ENCODE measurements around the gene UBE2O. TPM values are rescaled to one million over a fixed set of nuclear protein-coding genes. Genes with fewer than 3 reads are reported as not detected.

Gene UBE2O
- total RNA-seq, 6 donors from 2014 or later: 20.5 to 55.5 (median 27.7) TPM

- ATAC-seq (ENCODE audit: low FRiP score in 2 of 2) (no peak), DNase-seq (no peak)
- H3K36me3 ChIP-seq: peaks cover 0 to 2% (median 0%) of the 10 kb centered on the region in 4 donors
- no peak overlapping the region for H3K4me3 ChIP-seq
- no peaks in the 10 kb centered on the region for H3K9me3 ChIP-seq
- no peaks in the 10 kb centered on the region for H3K27me3 ChIP-seq
- H3K4me1 ChIP-seq: peaks cover 0 to 23% (median 17%) of the 10 kb centered on the region in 4 donors
- peak in 3 of 6 experiments; percentile 13 to 40 (median 28) for TF ChIP-seq CTCF (IDR thresholded peaks at IDR 0.05)
- no peak for TF ChIP-seq POLR2A (IDR thresholded peaks at IDR 0.05)
- no peak for TF ChIP-seq EP300 (IDR thresholded peaks at IDR 0.05)
- TF ChIP-seq POLR2AphosphoS5 (IDR thresholded peaks at IDR 0.05): no peak
- 81 to 84% methylated on average over 3 of the region's 3 CpGs for WGBS, 2 donors
- no peak overlapping the region for H3K27ac ChIP-seq
Measured at GRCh38 chr17:76432712-76433336, 20.1 kb downstream of the UBE2O start.

- H3K27ac ChIP-seq: no peak overlapping the region
- no peaks in the 10 kb centered on the region for H3K27me3 ChIP-seq
- ATAC-seq (ENCODE audit: low FRiP score in 2 of 2): no peak
- H3K4me3 ChIP-seq: no peak overlapping the region
- H3K36me3 ChIP-seq: peaks cover 0 to 2% (median 0%) of the 10 kb centered on the region in 4 donors
- no peak for DNase-seq
- no peak for TF ChIP-seq POLR2A (IDR thresholded peaks at IDR 0.05)
- no peak for TF ChIP-seq POLR2AphosphoS5 (IDR thresholded peaks at IDR 0.05)
- no peak for TF ChIP-seq EP300 (IDR thresholded peaks at IDR 0.05)
- TF ChIP-seq CTCF (IDR thresholded peaks at IDR 0.05): no peak
- H3K9me3 ChIP-seq: no peaks in the 10 kb centered on the region
- WGBS, 2 donors: 55 to 71% methylated on average over 6 of the region's 6 CpGs
- peaks cover 0 to 29% (median 23%) of the 10 kb centered on the region in 4 donors for H3K4me1 ChIP-seq
Measured at GRCh38 chr17:76432004-76432403, 20.9 kb downstream of the UBE2O start.

GRCh38 chr17:76431509-76431908, 21.4 kb downstream of the UBE2O start:
- 93 to 96% methylated on average over 2 of the region's 2 CpGs for WGBS, 2 donors
- TF ChIP-seq CTCF (IDR thresholded peaks at IDR 0.05) (no peak), POLR2AphosphoS5 (IDR thresholded peaks at IDR 0.05) (no peak), EP300 (IDR thresholded peaks at IDR 0.05) (no peak), POLR2A (IDR thresholded peaks at IDR 0.05) (no peak)
- no peaks in the 10 kb centered on the region for H3K27me3 ChIP-seq
- no peak for DNase-seq
- H3K4me1 ChIP-seq: peaks cover 0 to 31% (median 26%) of the 10 kb centered on the region in 4 donors
- H3K27ac ChIP-seq: no peak overlapping the region
- peaks cover 0 to 2% (median 0%) of the 10 kb centered on the region in 4 donors for H3K36me3 ChIP-seq
- no peaks in the 10 kb centered on the region for H3K9me3 ChIP-seq
- no peak for ATAC-seq (ENCODE audit: low FRiP score in 2 of 2)
- H3K4me3 ChIP-seq: no peak overlapping the region

GRCh38 chr17:76428511-76428910, 24.4 kb downstream of the UBE2O start:
- TF ChIP-seq POLR2A (IDR thresholded peaks at IDR 0.05) (no peak), POLR2AphosphoS5 (IDR thresholded peaks at IDR 0.05) (no peak), EP300 (IDR thresholded peaks at IDR 0.05) (no peak), CTCF (IDR thresholded peaks at IDR 0.05) (no peak)
- Histone ChIP-seq H3K27me3 (no peaks in the 10 kb centered on the region), H3K36me3 (no peaks in the 10 kb centered on the region), H3K27ac (peak overlapping the region in 2 of 4 donors; percentile 60 to 68), H3K4me3 (no peak overlapping the region), H3K9me3 (no peaks in the 10 kb centered on the region), H3K4me1 (peaks cover 0 to 31% (median 26%) of the 10 kb centered on the region in 4 donors)
- 90 to 100% methylated on average over 1 of the region's 1 CpG for WGBS, 2 donors
- ATAC-seq (ENCODE audit: low FRiP score in 2 of 2): no peak
- DNase-seq: no peak

All from upper lobe of left lung (tissue), 6 donors.